Activated naive CD8-positive, alpha-beta T cell treated with anti-CD3 and anti-CD28 coated beads for 36 hours (primary cell): Measurements from ENCODE around the gene HSPG2. TPM values are rescaled to one million over a fixed set of nuclear protein-coding genes. Genes with fewer than 3 reads are reported as not detected.
"Not testable (repeated sequence)": the region's sequence is repeated elsewhere in the genome, so short reads cannot be mapped to it uniquely, and the experiment has no call there.

Experiments used
- DNase-seq: peaks from one replicate; pipeline ENCODE4 v3.0.0; 2021
- H3K27ac Mint-ChIP-seq: one replicate; pipeline ENCODE4 v1.8.0; 2022; ENCODE audit warnings: mild to moderate bottlenecking, moderate library complexity, mixed read lengths
- H3K27me3 Mint-ChIP-seq: one replicate; pipeline ENCODE4 v1.8.0; 2022; ENCODE audit warnings: mild to moderate bottlenecking, mixed read lengths
- H3K36me3 Mint-ChIP-seq: one replicate; pipeline ENCODE4 v1.8.0; 2021; ENCODE audit warnings: mild to moderate bottlenecking, mixed read lengths
- H3K4me1 Mint-ChIP-seq: one replicate; pipeline ENCODE4 v1.8.0; 2021; ENCODE audit warnings: mixed read lengths
- H3K4me3 Mint-ChIP-seq: one replicate; pipeline ENCODE4 v1.8.0; 2022; ENCODE audit warnings: mild to moderate bottlenecking, moderate library complexity, mixed read lengths
- H3K9me3 Mint-ChIP-seq: one replicate; pipeline ENCODE4 v1.8.0; 2022; ENCODE audit warnings: mixed read lengths
- total RNA-seq, 2 experiments: library from RNA; stranded (reverse); gene quantifications; one replicate each; pipeline ENCODE4 v1.2.3, GENCODE V29; 2021

The HSPG2 gene
- total RNA-seq = 10 to 100 TPM; 11.0 to 11.6 TPM

GRCh38 chr1:21937034-21937371, at the start of gene HSPG2:
Gene HSPG2 (minus strand): TSS chr1:21937310. CDS start chr1:21937217, 93 bp downstream.
- DNase-seq = no peak
- Mint-ChIP-seq H3K4me1 (peaks cover 11% of the 10 kb centered on the region), H3K4me3 (peak within 1 kb of the TSS; percentile 79), H3K27ac (peak within 1 kb of the TSS; percentile 44), H3K36me3 (no peaks in the 10 kb centered on the region), H3K27me3 (peaks cover 15% of the 10 kb centered on the region), H3K9me3 (no peaks in the 10 kb centered on the region)

GRCh38 chr1:21986386-21986785, 49.3 kb upstream of the HSPG2 start:
- not testable (repeated sequence) for DNase-seq, H3K36me3 Mint-ChIP-seq, H3K9me3 Mint-ChIP-seq, H3K27me3 Mint-ChIP-seq, H3K4me1 Mint-ChIP-seq, H3K4me3 Mint-ChIP-seq, H3K27ac Mint-ChIP-seq

GRCh38 chr1:21985893-21986292, 48.8 kb upstream of the HSPG2 start:
- H3K27me3 Mint-ChIP-seq, DNase-seq, H3K27ac Mint-ChIP-seq, H3K4me3 Mint-ChIP-seq, H3K9me3 Mint-ChIP-seq, H3K4me1 Mint-ChIP-seq, H3K36me3 Mint-ChIP-seq: not testable (repeated sequence)

GRCh38 chr1:21983539-21983938, 46.4 kb upstream of the HSPG2 start:
- DNase-seq, H3K27me3 Mint-ChIP-seq, H3K36me3 Mint-ChIP-seq, H3K4me1 Mint-ChIP-seq, H3K27ac Mint-ChIP-seq, H3K9me3 Mint-ChIP-seq, H3K4me3 Mint-ChIP-seq: not testable (repeated sequence)

- H3K4me3 Mint-ChIP-seq, DNase-seq, H3K27me3 Mint-ChIP-seq, H3K27ac Mint-ChIP-seq, H3K4me1 Mint-ChIP-seq, H3K9me3 Mint-ChIP-seq, H3K36me3 Mint-ChIP-seq: not testable (repeated sequence)
Measured at GRCh38 chr1:21982122-21982521, 45.0 kb upstream of the HSPG2 start.

- not testable (repeated sequence) for H3K36me3 Mint-ChIP-seq, H3K4me3 Mint-ChIP-seq, H3K27me3 Mint-ChIP-seq, H3K4me1 Mint-ChIP-seq, H3K9me3 Mint-ChIP-seq, DNase-seq, H3K27ac Mint-ChIP-seq
Measured at GRCh38 chr1:21981253-21981652, 44.1 kb upstream of the HSPG2 start.

- H3K9me3 Mint-ChIP-seq, DNase-seq, H3K27ac Mint-ChIP-seq, H3K27me3 Mint-ChIP-seq, H3K36me3 Mint-ChIP-seq, H3K4me1 Mint-ChIP-seq, H3K4me3 Mint-ChIP-seq: not testable (repeated sequence)
Measured at GRCh38 chr1:21980515-21981220, 43.6 kb upstream of the HSPG2 start.

GRCh38 chr1:21978209-21978608, 41.1 kb upstream of the HSPG2 start:
- H3K27me3 Mint-ChIP-seq, H3K4me3 Mint-ChIP-seq, H3K4me1 Mint-ChIP-seq, DNase-seq, H3K27ac Mint-ChIP-seq, H3K36me3 Mint-ChIP-seq, H3K9me3 Mint-ChIP-seq: not testable (repeated sequence)

GRCh38 chr1:21976703-21977239, 39.7 kb upstream of the HSPG2 start, which contains the start of gene CELA3B:
Gene CELA3B (plus strand): TSS chr1:21977022. CDS start chr1:21977040, 18 bp downstream.
- H3K27ac Mint-ChIP-seq, H3K9me3 Mint-ChIP-seq, DNase-seq, H3K4me1 Mint-ChIP-seq, H3K27me3 Mint-ChIP-seq, H3K4me3 Mint-ChIP-seq, H3K36me3 Mint-ChIP-seq: not testable (repeated sequence)

GRCh38 chr1:21975296-21975695, 38.2 kb upstream of the HSPG2 start:
- H3K36me3 Mint-ChIP-seq, H3K9me3 Mint-ChIP-seq, H3K27ac Mint-ChIP-seq, H3K4me1 Mint-ChIP-seq, H3K4me3 Mint-ChIP-seq, H3K27me3 Mint-ChIP-seq, DNase-seq: not testable (repeated sequence)

- H3K4me3 Mint-ChIP-seq, H3K27me3 Mint-ChIP-seq, H3K27ac Mint-ChIP-seq, H3K4me1 Mint-ChIP-seq, DNase-seq, H3K9me3 Mint-ChIP-seq, H3K36me3 Mint-ChIP-seq: not testable (repeated sequence)
Measured at GRCh38 chr1:21974699-21975098, 37.6 kb upstream of the HSPG2 start.

GRCh38 chr1:21973948-21974347, 36.8 kb upstream of the HSPG2 start:
- H3K27ac Mint-ChIP-seq, H3K36me3 Mint-ChIP-seq, H3K27me3 Mint-ChIP-seq, H3K9me3 Mint-ChIP-seq, H3K4me1 Mint-ChIP-seq, H3K4me3 Mint-ChIP-seq, DNase-seq: not testable (repeated sequence)

GRCh38 chr1:21972973-21973441, 35.9 kb upstream of the HSPG2 start:
- not testable (repeated sequence) for H3K27me3 Mint-ChIP-seq, H3K9me3 Mint-ChIP-seq, H3K4me1 Mint-ChIP-seq, DNase-seq, H3K4me3 Mint-ChIP-seq, H3K36me3 Mint-ChIP-seq, H3K27ac Mint-ChIP-seq

GRCh38 chr1:21970523-21970922, 33.4 kb upstream of the HSPG2 start:
- not testable (repeated sequence) for DNase-seq, H3K27me3 Mint-ChIP-seq, H3K36me3 Mint-ChIP-seq, H3K9me3 Mint-ChIP-seq, H3K4me3 Mint-ChIP-seq, H3K4me1 Mint-ChIP-seq, H3K27ac Mint-ChIP-seq

GRCh38 chr1:21969066-21969465, 32.0 kb upstream of the HSPG2 start:
- not testable (repeated sequence) for H3K9me3 Mint-ChIP-seq, H3K4me1 Mint-ChIP-seq, H3K27ac Mint-ChIP-seq, H3K27me3 Mint-ChIP-seq, H3K36me3 Mint-ChIP-seq, DNase-seq, H3K4me3 Mint-ChIP-seq

- not testable (repeated sequence) for H3K27ac Mint-ChIP-seq, H3K4me1 Mint-ChIP-seq, H3K9me3 Mint-ChIP-seq, H3K4me3 Mint-ChIP-seq, H3K36me3 Mint-ChIP-seq, DNase-seq, H3K27me3 Mint-ChIP-seq
Measured at GRCh38 chr1:21967216-21967615, 30.1 kb upstream of the HSPG2 start.
